Esophagus mucosa (tissue), 1 donor: Measurements from ENCODE around the gene BRAT1. TPM values are rescaled to one million over a fixed set of nuclear protein-coding genes. Genes with fewer than 3 reads are reported as not detected.
"Not testable (repeated sequence)": the region's sequence is repeated elsewhere in the genome, so short reads cannot be mapped to it uniquely, and the experiment has no call there.

Experiments
- ATAC-seq: fragments of 200-7000 bp; cut with Tn5 transposase; one replicate; pipeline ENCODE4 v1.9.1; 2020
- total RNA-seq: library from RNA; stranded (reverse); gene quantifications from one replicate; pipeline ENCODE4 v1.2.4, GENCODE V29; 2023
- donor health status: DM: yes; HTN: yes; CAD: no.

The BRAT1 gene
- 11.9 TPM for total RNA-seq

DNA sequence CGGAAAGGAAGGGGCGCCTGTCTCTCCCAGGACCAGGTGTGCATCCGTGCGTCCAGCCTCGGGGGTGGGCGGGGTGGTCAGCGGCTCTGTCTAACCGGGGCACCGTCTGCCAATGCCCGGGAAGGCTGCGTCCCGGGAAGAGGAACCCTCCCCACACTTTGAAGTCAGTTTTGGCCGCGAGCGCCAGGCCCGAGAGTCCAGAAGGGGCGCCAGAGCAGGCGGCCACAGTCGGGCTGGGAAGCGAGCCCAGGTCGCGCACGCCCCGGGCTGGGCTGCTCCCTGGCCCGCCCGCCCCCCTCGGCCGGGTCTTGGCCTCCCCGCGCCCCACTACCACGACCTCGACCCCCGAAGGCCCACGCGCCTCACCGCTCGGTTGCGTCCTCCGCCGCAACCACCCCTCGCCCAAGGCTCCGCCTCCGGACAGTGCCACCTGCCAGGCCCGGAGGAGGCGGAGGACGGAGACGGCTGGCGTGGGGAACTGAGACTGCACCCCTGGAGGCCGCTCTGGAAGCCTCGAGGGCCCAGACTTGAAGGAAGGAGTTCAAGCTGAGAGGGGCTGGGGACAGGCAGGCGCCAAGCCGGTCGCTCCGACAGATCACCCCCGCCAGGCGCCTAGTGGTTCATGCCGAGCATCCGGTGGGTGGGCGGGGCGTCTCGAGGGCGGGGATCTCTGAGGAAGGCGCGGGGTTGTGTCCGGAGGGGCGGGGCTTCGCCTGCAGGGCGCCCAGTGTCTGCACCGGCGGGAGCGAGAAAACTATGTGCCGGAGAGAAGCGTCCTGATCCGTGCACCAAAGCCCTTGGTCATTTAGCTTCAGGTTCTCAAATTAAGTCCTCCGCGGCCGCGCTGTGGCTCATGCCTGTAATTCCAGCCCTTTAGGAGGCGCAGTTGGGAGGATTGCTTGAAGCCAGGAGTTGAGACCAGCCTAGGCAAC lies at the start of gene BRAT1:
Gene BRAT1 (minus strand): TSS at position 404 of the 932 bp plus-strand sequence. CDS start 1,093 bp downstream, outside the sequence.
- peak; percentile 91 for ATAC-seq

DNA sequence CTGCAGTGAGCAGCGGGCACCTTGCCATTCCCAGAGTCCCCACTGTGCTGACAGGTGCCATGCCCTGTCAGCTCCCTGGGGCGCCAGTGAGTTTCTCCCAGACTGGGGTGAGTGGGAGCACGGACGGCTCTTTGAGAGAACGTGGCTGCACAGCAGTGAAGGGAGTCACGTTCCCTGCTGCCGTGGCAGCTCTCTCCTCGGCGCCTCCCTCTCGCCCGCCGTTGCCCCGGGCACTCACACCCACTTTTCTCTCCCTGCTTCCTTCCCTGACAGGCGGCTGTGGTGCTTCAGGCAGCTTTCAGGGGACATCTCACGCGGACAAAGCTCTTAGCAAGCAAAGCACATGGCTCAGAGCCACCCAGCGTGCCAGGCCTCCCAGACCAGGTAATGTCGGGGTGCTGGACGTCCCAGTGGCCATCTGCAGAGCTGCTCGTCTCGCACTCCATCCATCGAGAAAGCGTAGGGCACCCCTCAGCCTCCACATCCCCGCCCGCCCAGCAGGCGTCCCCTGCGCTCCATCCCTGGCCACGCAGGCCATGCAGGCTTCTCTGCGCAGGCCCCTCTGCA lies 49.4 kb upstream of the BRAT1 start:
- ATAC-seq: no peak

DNA sequence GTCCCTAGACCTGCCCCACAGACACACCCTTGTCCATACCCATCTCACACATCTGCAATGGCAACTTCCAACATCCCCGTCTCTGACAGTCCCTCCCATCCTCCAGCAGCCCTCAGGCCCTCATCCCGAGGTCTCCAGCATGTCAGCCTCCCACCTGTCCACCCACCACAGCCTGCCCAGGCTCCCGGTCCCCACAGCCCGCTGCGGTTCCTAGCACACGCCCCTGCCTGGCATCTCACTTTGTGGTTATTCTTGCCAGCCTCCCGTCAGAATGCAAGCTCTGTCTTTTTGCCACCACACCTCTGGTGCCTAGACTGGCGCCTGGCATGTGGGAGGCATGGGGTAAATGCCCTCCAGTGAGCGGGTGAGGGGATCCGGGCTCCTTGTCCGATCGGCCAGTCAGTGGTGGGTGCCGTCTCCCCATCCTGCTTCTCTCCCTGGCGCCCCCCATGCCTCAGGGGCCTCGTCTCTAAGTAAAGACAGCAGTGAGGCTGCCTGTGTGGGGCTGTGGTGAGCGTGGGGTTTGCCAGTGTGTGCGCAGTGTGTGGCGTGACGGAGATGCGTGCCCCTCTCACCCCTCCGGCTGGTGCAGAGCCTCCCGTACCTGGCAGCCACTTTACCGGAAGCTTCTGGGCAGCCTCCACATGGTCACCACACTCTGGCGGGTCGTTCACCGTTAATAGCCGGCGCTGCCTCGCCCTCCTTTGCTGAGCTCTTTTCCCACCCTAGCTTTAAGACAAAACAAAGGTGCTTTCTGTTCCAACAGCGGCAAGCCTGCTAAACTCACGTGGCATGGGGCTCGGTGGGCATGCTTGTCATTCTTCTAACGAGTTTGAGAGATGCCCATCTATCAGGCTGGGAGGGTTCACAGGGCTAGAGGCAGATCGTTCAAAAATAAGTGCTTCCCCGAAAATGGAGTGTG lies 48.0 kb upstream of the BRAT1 start:
- no peak for ATAC-seq

DNA sequence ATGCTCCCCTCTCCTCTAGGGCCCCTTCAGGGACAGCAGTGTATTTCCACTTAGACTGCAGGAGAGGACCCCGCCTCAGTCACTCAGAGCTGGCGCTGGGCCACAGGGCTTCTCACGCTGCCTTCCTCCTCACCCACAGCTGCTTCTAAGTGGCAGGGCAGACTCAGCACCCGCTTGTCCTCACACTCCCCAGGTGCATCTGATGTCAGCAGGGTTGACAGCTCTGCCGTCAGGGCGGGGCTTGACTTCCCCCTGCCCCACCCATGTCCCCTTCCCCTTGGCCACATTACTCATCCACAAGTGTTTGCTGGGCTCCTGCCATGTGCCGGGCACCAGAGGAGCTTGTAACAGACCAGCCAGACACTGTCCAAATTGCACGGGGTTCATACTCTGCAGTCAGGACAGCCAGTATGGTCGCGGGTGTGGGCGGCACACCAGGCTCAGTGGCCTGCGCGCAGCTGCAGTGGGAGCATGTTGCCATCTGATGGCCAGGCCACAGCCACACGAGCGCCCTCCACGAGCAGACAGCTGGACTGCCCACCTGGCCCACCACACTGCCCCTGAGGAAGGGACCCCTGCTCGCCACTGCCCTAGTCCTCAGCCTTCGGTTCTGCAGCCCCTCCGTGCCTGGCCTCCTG lies 47.2 kb upstream of the BRAT1 start:
- peak; percentile 12 for ATAC-seq

DNA sequence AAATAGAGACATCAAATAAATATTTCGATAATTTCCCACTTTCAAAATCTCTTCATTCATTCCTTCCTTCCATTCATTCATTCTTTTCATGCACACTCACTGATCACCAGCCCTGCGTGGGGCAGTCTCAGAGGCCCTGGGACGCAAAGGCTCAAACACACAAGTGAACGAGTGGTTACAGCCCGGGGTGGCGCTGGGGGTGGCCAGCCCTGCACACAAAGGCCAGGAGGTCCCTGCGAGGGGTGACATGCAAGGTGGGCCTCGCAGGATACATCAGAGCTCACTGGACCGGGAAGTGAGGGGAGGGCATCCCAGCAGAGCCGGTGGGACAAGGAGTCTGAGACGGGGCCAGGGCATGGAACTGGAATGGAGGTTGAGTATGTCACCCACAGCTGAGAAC lies 46.6 kb upstream of the BRAT1 start:
- no peak for ATAC-seq

DNA sequence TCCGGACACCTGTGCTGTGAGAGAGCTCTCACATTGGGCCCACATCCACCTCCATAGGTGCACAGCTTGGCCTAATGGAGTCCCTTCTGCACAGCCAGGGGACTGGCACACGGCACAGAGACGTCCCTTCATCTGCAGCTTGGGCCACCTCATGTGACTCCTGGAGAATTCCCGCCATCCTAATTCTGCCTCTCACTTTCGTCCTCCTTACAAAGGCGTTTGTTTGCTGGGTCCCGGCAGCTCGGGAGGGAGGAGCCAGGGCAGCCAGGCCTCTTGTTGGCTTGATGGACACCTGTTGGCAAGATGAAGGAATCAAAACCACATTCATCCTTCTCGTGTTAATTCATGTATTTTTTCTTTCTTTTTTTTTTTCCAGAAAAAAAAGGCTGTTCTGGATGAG lies 45.7 kb upstream of the BRAT1 start:
- ATAC-seq: no peak

DNA sequence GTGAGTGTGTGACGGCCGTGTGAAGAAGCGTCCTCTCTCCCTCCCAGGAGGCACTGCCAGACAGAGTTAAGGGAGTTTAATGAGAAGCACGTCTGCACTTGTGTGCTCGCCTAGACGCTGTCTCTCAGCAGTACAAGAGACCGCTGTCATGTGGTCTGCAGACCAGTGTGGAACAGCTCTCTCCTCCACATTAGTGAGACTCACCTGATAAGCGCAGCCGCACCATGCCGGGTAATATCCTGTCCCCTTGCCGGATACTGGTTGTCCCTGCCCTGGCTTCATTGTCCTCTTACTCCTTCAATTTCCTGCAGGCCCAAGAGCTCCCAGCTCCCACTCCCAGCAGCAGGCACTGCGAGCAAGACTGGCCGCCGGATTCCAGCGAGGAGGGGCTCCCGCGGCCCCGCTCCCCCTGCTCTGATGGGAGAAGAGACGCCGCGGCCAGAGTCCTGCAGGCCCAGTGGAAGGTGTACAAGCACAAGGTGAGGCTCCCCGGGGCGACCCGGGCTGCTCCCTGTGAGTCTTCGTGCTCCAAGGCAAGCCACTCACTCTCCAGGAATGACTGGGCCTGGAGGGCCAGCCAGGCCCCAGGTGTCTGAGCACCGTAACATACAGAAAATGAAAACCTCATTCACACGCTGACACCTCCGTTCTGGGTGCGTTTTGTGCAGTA lies 43.0 kb upstream of the BRAT1 start:
- no peak for ATAC-seq

DNA sequence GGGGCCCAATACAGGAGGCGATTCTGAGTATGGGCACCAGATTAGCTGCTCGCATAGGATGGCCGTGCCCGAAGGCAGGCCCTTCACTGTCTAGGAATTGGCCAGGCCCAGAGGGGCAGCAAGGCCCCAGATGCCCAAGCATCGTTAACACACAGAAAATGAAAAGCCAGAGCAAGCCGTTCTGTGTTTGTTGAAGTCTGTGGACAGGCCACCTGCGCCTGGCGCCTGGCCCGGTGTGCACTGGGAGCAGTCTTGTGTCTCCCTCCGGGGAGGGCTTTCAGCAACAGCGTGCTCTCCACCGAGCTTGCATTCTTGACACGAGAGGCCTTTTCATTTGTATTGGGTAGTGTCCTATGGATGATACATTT lies 41.9 kb upstream of the BRAT1 start:
- no peak for ATAC-seq

DNA sequence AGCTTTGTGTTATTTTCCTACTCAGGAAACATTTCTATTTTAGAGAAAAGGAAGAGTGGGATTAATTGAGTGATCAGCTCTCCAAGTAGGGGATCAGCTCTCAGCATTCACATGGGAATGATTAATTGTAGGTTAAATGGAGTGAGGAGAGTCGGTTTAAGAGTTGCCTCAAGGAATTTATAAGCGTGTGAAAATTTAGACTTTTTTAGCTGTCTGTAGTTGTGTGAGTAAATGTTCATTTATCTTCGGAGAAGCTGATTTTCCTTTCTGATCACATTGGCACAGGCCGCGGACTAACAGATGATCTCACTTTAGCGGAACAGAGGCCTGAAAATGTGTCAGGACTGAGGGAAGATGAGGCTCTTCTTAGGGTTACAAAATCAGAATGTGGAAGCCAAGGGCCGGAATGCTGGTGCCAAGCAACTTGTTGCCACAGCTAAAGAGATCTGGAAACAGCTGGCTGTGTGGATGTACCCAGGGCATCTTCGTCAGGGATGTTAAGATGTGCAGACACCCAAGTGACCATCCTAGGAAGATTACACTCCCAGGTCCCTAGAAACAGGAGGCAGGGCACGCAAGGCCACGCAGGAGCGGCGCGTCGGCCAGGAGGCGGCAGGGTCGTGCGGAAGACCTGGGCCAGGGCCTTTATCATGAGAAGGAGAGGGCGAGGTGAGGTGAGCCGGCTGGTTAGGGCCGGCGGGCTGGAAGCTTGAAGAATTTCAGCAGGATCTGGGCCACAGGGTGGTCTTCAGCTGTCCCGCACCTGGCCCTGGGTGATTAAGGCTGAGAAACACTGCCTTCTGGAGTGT lies 41.3 kb upstream of the BRAT1 start:
- no peak for ATAC-seq

DNA sequence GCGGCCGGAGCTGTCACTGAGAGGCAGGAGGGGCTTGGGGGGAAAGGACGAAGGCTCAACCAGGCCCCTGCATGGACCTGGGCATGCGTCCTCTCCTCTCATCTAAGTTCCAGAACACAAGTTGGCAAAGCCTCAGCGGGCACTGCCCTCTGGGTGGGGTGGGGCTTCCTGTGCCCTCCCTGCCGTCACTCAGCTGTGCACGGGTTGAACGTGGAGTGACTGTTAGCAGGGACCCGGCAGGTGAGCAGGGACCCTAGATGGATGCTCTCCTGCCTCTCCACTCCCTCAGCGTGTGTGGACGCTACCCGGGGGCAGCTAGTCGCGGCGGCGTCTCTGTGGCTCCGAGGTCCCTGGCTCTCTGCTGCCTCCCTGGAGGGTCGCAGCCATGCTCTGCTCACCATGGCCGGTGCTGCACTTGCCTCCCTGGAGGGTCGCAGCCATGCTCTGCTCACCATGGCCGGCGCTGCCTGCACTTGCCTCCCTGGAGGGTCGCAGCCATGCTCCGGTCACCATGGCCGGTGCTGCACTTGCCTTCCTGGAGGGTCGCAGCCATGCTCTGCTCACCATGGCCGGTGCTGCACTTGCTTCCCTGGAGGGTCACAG lies 40.0 kb upstream of the BRAT1 start:
- ATAC-seq: no peak

DNA sequence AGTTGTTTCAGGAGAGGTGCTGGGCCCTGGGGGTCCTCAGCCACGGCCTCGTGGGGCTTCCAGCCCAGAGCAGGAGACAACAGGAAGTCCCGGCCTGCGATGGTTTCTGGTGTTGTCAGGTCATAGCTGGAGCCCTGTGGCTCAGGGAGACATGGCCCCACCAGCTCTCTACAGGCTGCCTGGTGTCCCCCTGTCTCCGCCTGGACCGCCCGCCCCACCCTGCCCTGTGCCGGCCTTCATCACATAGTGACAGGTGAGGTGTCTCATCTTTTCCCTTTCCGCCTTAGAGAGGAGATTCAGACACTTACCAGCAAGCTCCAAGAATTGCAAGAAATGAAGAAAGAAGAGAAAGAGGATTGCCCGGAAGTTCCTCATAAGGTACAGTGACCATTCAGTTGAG lies 39.3 kb upstream of the BRAT1 start:
- ATAC-seq: no peak

DNA sequence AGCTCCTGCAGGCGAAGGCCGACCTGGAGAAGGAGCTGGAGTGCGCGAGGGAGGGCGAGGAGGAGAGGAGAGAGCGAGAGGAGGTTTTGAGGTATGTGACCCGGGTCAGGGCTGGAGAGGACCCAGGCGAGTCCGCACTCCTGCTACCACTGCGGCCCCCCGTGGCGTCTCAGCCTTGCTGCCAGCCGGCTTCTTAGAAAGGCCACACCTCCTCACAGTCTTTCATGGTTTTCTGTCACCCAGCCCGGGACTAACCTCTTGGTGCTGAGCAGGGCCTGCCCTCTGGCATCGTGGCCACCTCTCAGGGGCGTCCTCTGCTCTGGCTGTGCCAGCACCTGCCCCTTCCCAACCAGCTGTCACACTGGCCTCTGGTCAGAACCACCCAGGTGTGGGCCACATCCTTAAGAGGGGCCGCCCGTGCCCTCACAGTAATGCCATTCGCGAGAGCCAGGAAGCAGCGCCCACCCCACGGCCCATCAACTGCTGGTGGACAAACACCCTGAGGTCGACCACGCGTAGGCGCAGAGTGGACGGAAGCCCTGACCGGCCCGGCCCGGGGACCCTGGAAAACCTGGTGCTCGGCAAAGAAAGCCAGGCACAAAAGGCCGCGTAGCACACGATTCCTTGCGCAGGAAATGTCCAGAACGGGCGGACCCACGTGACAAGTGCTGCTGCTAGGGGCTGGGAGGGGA lies 37.9 kb upstream of the BRAT1 start:
- peak; percentile 23 for ATAC-seq

DNA sequence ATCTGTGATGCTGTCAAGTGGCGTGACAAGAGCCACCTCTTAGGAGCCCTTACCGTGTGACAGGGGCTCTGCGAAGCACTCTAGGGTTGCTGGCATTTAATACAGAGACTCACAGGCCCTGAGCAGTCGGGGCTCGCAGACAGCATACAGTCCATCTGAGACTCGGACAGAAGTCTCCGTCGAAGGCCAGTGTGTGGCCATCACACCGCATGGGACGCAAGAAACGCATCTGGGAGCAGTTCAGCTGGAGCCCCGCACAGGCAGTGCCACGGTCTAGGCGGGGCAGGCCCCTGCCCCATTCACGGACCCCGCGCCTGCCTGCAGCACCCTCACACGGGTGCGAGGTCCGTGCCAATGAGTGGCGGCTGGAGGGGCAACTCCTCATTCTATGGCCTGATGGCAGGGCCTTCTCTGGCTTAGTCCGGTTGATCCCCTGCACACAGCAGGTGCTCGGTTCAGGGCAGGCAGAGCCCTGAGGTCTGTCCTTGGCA lies 37.1 kb upstream of the BRAT1 start:
- ATAC-seq: no peak

DNA sequence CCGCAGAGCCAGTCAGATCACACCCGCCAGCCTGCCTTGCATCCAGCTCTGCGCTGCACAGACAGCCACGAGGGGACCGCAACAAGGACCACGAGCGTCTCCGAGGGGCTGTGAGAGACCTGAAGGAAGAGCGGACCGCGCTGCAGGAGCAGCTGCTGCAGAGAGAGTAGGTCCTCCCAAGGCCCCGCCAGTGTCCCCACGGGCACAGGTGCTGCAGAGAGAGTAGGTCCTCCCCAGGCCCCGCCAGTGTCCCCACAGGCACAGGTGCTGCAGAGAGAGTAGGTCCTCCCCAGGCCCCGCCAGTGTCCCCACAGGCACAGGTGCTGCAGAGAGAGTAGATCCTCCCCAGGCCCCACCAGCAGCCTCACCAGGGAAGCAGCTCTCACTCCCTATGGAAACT lies 34.6 kb upstream of the BRAT1 start:
- not testable (repeated sequence) for ATAC-seq

DNA sequence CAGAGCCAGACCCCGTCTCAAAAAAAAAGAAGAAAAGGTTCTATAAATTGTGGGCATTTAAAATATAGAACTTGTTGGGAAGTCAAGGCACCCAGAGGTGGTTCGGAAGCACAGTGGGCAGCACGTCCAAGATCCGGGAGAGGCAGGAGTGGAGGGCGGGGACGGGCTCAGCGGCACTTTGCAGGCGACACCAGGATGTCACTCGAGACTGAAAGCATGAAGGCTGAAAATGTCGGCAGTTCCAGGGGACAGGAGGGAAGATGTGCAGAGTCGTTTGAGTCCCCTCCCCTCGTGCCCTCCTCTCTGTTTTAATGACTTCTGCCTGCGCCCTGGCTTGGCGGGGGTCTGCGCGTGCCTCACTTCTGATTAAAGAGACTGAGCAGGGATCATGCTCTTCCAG lies 34.0 kb upstream of the BRAT1 start:
- no peak for ATAC-seq

DNA sequence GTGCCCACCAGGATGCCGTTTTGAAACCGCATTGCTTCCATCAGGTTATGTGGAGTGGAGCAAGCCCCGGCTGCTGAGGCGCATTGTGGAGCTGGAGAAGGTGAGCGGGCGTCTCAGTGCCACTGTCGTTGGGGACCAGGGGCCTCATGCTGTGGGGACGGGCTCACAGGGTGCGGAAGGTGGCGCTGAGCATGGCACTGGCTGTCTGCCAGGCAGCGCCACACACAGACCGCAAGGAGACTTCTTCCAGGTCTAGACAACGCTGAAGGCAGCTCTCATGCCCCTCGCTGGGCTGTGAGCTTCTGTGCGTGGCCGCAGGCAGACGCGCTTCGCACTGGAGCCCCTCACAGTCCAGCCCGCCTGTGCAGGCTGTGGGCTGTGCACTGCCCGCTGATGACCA lies 32.5 kb upstream of the BRAT1 start:
- ATAC-seq: no peak

DNA sequence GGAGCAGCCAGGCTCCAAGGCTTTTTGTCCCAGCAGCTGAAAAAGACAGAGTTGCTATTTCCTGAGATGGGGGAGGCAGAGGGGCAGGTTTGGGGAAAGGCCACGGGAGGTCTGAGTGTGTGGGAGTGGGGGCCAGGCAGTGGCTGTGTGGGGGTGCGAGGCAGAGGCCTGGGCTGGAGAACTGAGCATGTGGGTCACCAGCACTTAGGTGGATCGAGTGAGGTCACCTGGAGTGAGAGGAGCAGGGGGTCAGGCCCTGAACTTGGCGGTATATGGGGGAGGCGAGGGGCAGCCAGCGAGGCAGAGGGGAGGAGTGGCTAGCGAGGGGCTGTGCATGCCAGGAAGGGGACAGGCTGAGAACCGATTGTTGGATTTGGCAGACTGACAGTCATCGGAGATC lies 31.8 kb upstream of the BRAT1 start:
- no peak for ATAC-seq

DNA sequence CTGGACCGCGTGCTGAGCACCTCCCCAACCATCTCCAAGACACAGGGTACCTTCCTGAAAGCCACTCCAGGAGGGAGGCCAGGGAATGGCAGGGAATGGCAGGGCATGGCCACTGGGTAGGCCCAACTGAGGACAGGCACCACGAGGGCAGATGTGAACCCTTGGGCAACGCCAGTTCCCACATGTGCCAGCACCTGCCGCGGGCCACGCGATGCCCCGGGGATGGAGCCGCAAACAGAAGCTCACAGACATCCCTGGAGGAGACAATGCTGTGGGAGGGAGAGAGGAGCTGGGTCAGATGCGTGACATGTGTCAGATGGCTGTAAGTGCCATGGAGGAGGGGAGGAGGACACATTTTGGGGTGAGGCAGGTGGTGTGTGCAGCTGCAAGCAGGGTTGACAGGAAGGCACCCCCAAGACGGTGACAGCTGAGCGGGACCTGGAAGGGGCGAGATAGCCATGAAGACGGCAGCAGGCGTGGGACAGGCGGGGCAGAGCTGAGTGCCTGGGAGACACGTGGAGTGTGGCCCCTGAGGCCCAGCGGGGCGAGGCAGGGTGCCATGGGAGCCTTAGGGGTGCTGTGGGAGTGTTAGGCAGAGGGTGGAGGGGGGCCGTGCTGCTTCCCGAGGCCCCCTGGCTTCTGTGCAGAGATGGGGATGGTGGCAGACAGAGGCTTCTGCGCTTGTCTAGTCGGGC lies 31.1 kb upstream of the BRAT1 start:
- ATAC-seq: no peak

DNA sequence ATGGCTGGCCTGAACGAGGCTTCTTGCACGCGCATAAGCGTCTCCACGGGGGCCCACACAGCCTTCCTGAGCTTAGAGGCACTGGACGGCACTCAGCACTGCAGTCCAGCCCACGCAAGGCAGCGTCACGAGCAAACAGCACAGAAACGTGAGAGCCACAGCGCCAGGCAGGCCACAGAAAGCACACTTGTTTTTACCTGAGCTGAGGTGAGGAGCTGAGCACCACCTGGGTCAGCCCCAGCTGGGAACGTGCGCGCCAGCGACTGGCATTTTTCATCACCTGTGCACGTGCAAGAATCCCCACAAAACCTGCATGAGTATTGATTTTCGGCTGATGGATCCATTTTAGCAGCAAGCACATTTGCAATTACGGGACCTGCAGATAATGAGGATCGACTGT lies 30.1 kb upstream of the BRAT1 start:
- no peak for ATAC-seq
